Measurements from ENCODE around the gene CACNA1C. TPM values are rescaled to one million over a fixed set of nuclear protein-coding genes. Genes with fewer than 3 reads are reported as not detected.

Gene CACNA1C
- polyA plus RNA-seq, 1 of the 3 experiments (the other 2 are of a cell fraction): 1.5 TPM

DNA sequence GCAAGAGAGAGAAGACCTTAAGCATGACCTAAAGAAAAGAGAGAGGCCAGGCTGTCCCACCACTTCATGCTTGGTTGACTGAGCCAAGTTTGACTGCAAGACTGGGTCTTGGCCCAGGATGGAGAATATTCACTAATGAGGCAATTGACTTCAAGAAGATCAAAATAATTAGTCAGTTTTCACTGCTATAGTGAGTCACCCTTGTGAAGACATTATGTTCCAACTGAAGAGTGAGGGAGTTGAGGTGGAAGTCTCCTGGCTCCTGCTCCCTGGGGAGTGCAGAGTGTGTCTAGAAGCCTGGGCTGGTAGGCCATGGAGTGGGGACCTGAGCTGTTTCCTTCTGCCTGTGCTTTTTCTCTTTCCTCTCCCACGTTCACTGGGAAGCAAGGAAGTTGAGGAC, 117.6 kb downstream of the CACNA1C start:
- Histone ChIP-seq H3K4me3 (ENCODE audit: low read depth in 2 of 2, low read length in 1 of 2) (no peak overlapping the region), H3K4me2 (no peak overlapping the region), H2AFZ (ENCODE audit: low read depth) (no peak overlapping the region), H3F3A (replicated peaks; ENCODE audit: insufficient read depth) (no peaks in the 10 kb centered on the region), H4K20me1 (ENCODE audit: insufficient read depth) (no peaks in the 10 kb centered on the region), H3K79me2 (ENCODE audit: insufficient read depth) (no peaks in the 10 kb centered on the region), H3K27me3 (ENCODE audit: insufficient read depth) (no peaks in the 10 kb centered on the region), H3K4me1 (ENCODE audit: control insufficient read depth in 1 of 2, insufficient read depth in 2 of 2, low read depth in 1 of 2, low read length in 1 of 2) (peaks cover 0 to 34% of the 10 kb centered on the region in 2 experiments; a peak in 2 of 4 replicates), H3K9me2 (no peaks in the 10 kb centered on the region), H3K36me3 (replicated peaks in 1 of 2; ENCODE audit: control insufficient read depth in 1 of 2, insufficient read depth in 2 of 2, low read length in 1 of 2) (peaks cover 0 to 7% of the 10 kb centered on the region in 2 experiments), H3K9ac (no peak overlapping the region), H3K9me3 (no peaks in the 10 kb centered on the region), H3K27ac (ENCODE audit: low read depth in 2 of 2, low read length in 1 of 2) (no peak overlapping the region)
- ChIA-PET POLR2A (no interaction called here), CTCF (interaction anchor here (1.1 kb wide), 1 partner anchor 387 kb away, joined by 3 read pairs; no protein-coding TSS in a partner anchor)
- DNase-seq: no peak
- TF ChIP-seq YY1 (IDR thresholded peaks at IDR 0.05; ENCODE audit: low read depth) (no peak), TAF1 (IDR thresholded peaks at IDR 0.05; ENCODE audit: borderline replicate concordance, low read depth, low read length) (no peak), MXI1 (IDR thresholded peaks at IDR 0.05; ENCODE audit: low read depth, low read length) (no peak), FOXJ3 (CRISPR knock-in tag; IDR thresholded peaks at IDR 0.05) (no peak)
- WGBS (ENCODE audit: low lambda C conversion rate): 40% methylated on average over 1 of the region's 1 CpG

DNA sequence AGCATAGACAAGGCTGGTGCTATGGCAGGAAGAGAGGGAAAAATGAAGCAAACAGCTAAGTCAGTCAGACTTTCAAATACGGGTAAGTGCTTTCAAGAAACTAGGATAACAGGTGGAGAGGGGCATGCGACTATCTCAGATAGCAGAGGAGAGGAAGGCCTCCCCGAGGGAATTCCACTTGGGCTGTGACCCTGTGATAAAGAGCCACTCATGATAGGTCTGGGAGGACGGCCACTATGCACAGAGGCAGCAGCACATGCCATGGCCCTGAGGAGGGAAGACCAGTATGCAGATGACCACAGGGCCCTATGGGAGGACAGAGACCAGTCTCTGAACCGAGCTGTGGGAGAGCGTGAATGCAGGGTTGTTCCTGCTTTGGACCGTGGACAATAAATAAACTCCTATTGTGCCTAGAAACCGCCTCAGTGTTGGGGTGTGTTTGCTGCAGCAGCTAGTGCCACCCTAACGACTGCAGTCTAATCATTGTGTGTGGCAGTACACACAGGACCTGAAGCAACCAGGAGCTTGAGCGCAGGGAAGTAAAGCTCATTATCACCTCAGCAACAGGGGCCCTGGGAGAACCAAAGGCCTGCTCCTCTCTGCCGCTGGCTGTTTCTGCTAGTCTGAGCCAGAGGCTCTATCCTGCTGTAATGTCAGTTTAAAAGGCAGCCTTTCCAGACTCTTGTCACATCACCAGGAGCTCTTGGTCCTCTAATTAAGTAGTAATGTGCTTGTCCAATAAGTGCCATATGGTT, 119.1 kb downstream of the CACNA1C start:
- Histone ChIP-seq H3K9me2 (no peaks in the 10 kb centered on the region), H3K9me3 (no peaks in the 10 kb centered on the region), H4K20me1 (ENCODE audit: insufficient read depth) (no peaks in the 10 kb centered on the region), H3K79me2 (ENCODE audit: insufficient read depth) (no peaks in the 10 kb centered on the region), H3K27me3 (ENCODE audit: insufficient read depth) (no peaks in the 10 kb centered on the region), H3F3A (replicated peaks; ENCODE audit: insufficient read depth) (no peaks in the 10 kb centered on the region), H3K4me2 (no peak overlapping the region), H3K4me3 (ENCODE audit: low read depth in 2 of 2, low read length in 1 of 2) (no peak overlapping the region), H2AFZ (ENCODE audit: low read depth) (no peak overlapping the region), H3K4me1 (ENCODE audit: control insufficient read depth in 1 of 2, insufficient read depth in 2 of 2, low read depth in 1 of 2, low read length in 1 of 2) (peaks cover 0 to 34% of the 10 kb centered on the region in 2 experiments; a peak in 2 of 4 replicates), H3K27ac (ENCODE audit: low read depth in 2 of 2, low read length in 1 of 2) (peak overlapping the region in 1 of 2 experiments; percentile 85; a peak in 2 of 4 replicates), H3K36me3 (replicated peaks in 1 of 2; ENCODE audit: control insufficient read depth in 1 of 2, insufficient read depth in 2 of 2, low read length in 1 of 2) (peaks cover 0 to 7% of the 10 kb centered on the region in 2 experiments), H3K9ac (no peak overlapping the region)
- peak; percentile 60 for DNase-seq
- ChIA-PET POLR2A (interaction anchor here (0.7 to 1.0 kb wide), 2 partner anchors 42 to 113 kb away, joined by 3 read pairs; no protein-coding TSS in a partner anchor), CTCF (interaction anchor here (0.7 to 1.9 kb wide), 8 partner anchors 10 to 386 kb away, joined by 3 to 5 read pairs (median 4); no protein-coding TSS in a partner anchor)
- TF ChIP-seq CHD2 (IDR thresholded peaks at IDR 0.05; ENCODE audit: low read length, partially characterized antibody): no peak
- TF ChIP-seq TCF12 (IDR thresholded peaks at IDR 0.05): no peak
- TF ChIP-seq EP300 (IDR thresholded peaks at IDR 0.05; ENCODE audit: borderline replicate concordance in 1 of 2, low read depth in 1 of 2, low read length in 1 of 2): peak in 1 of 2 experiments; percentile 34; a peak in 1 of 4 replicates
- TF ChIP-seq MXI1 (IDR thresholded peaks at IDR 0.05; ENCODE audit: low read depth, low read length): peak; percentile 27; the same call in 1 of the 2 replicates
- WGBS (ENCODE audit: low lambda C conversion rate): 66% methylated on average over 10 of the region's 11 CpGs

DNA sequence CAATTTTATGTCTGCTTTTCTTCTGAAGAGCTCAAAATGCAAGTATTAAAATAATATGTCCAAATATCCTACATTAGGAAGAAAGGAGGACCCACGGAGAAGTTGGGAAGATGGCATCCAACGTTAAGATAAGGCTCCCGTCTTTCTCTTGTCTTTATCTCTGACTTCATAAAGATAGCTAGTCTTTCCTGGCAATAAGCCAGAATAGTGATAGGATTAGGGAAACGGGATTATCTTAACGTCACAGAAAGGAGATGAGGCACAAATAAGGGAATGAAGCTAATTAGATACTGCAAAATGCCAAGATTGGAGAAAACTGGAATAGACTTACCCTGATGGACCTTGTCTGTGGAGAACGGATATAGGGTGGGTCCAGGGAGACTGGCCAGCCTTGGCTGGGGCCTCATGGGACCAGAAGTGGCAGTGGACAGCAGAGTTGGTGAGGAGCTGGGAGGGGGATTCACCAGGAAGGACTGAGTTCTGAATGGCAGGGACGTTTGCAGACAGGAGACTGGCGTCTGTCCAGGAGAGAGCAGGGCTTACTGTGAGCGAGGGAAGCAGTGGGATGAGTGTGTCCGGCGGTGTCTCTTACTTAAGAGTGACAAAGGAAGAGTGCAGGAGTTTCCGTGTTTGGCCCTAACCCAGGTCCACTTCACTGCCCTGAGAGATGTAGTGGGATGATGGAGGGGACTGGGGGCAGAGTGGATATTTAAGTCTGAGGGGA, 119.9 kb downstream of the CACNA1C start:
- H2AFZ ChIP-seq (ENCODE audit: low read depth): no peak overlapping the region
- H3K9ac ChIP-seq: no peak overlapping the region
- no peaks in the 10 kb centered on the region for H3F3A ChIP-seq (replicated peaks; ENCODE audit: insufficient read depth)
- no peaks in the 10 kb centered on the region for H3K9me2 ChIP-seq
- H3K36me3 ChIP-seq (replicated peaks in 1 of 2; ENCODE audit: control insufficient read depth in 1 of 2, insufficient read depth in 2 of 2, low read length in 1 of 2): peaks cover 0 to 2% of the 10 kb centered on the region in 2 experiments
- H3K4me3 ChIP-seq (ENCODE audit: low read depth in 2 of 2, low read length in 1 of 2): no peak overlapping the region
- H3K4me1 ChIP-seq (ENCODE audit: control insufficient read depth in 1 of 2, insufficient read depth in 2 of 2, low read depth in 1 of 2, low read length in 1 of 2): peaks cover 0 to 34% of the 10 kb centered on the region in 2 experiments; a peak in 2 of 4 replicates
- DNase-seq: no peak
- WGBS (ENCODE audit: low lambda C conversion rate): 57% methylated on average over 12 of the region's 12 CpGs
- no peaks in the 10 kb centered on the region for H4K20me1 ChIP-seq (ENCODE audit: insufficient read depth)
- TF ChIP-seq MEF2A (IDR thresholded peaks at IDR 0.05; ENCODE audit: borderline replicate concordance, low read depth) (no peak), NRF1 (IDR thresholded peaks at IDR 0.05; ENCODE audit: low read depth, low read length) (no peak), SMC3 (IDR thresholded peaks at IDR 0.05; ENCODE audit: low read depth, low read length) (no peak), NFIC (IDR thresholded peaks at IDR 0.05; ENCODE audit: borderline replicate concordance) (no peak)
- TF ChIP-seq, protein P1, sequence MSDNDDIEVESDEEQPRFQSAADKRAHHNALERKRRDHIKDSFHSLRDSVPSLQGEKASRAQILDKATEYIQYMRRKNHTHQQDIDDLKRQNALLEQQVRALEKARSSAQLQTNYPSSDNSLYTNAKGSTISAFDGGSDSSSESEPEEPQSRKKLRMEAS (IDR thresholded peaks at IDR 0.05; ENCODE audit: low read depth): no peak
- ChIA-PET CTCF (interaction anchor here (0.7 to 1.9 kb wide), 7 partner anchors 9 to 118 kb away, joined by 3 to 5 read pairs (median 4); no protein-coding TSS in a partner anchor), POLR2A (interaction anchor here (0.7 to 1.0 kb wide), 3 partner anchors 11 to 112 kb away, joined by 3 read pairs; no protein-coding TSS in a partner anchor)
- peak overlapping the region in 1 of 2 experiments; percentile 85; a peak in 2 of 4 replicates for H3K27ac ChIP-seq (ENCODE audit: low read depth in 2 of 2, low read length in 1 of 2)
- H3K4me2 ChIP-seq: no peak overlapping the region
- H3K79me2 ChIP-seq (ENCODE audit: insufficient read depth): no peaks in the 10 kb centered on the region
- H3K9me3 ChIP-seq: no peaks in the 10 kb centered on the region
- no peaks in the 10 kb centered on the region for H3K27me3 ChIP-seq (ENCODE audit: insufficient read depth)
